NT2/D1 (cell line): Measurements from ENCODE around the gene IMMP2L.

Experiments
- SUZ12 ChIP-seq: IDR thresholded peaks from 2 replicates; pipeline ENCODE4 v1.6.1; 2011; ENCODE audit not compliant: insufficient read length, insufficient read depth; ENCODE audit errors: extremely low read depth
- YY1 ChIP-seq: IDR thresholded peaks from 2 replicates; pipeline ENCODE4 v1.6.1; 2011; ENCODE audit not compliant: insufficient read length, insufficient read depth
- ZNF274 ChIP-seq: IDR thresholded peaks from 2 replicates; pipeline ENCODE4 v1.6.1; 2011; ENCODE audit warnings: mild to moderate bottlenecking, low read depth, low read length

DNA sequence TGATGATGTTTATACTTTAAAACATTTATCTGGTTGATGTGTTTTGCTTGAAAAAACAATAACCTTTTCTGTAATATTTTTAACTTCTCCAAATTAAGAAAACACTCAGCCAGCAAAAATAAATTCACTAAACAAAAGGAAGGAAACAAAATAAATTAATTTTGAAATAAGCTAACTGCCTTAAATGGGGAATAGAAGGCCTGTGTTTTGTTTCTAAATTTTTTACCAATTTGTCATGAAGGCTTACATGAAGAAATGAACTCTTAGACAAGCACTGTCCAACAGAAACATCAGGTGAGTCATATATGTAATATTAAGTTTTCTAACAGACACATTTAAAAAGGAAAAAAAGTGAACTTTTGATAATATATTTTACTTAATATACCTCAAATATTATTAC lies 402.9 kb downstream of the IMMP2L start:
- TF ChIP-seq ZNF274 (no peak), YY1 (no peak), SUZ12 (no peak)
